Measurements from ENCODE around the gene EGFLAM. TPM values are rescaled to one million over a fixed set of nuclear protein-coding genes. Genes with fewer than 3 reads are reported as not detected.

EGFLAM gene
- total RNA-seq, 6 experiments from 2014 or later, result 1.1 to 7.2 (median 6.0) TPM

- peaks cover 41% of the 10 kb centered on the region for H3K4me1 Mint-ChIP-seq (ENCODE audit: low read depth)
- peaks cover 30% of the 10 kb centered on the region for H3K27me3 Mint-ChIP-seq (ENCODE audit: insufficient read depth)
- TF ChIP-seq, protein P1, sequence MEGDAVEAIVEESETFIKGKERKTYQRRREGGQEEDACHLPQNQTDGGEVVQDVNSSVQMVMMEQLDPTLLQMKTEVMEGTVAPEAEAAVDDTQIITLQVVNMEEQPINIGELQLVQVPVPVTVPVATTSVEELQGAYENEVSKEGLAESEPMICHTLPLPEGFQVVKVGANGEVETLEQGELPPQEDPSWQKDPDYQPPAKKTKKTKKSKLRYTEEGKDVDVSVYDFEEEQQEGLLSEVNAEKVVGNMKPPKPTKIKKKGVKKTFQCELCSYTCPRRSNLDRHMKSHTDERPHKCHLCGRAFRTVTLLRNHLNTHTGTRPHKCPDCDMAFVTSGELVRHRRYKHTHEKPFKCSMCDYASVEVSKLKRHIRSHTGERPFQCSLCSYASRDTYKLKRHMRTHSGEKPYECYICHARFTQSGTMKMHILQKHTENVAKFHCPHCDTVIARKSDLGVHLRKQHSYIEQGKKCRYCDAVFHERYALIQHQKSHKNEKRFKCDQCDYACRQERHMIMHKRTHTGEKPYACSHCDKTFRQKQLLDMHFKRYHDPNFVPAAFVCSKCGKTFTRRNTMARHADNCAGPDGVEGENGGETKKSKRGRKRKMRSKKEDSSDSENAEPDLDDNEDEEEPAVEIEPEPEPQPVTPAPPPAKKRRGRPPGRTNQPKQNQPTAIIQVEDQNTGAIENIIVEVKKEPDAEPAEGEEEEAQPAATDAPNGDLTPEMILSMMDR (IDR thresholded peaks at IDR 0.05), result no peak
Observed at GRCh38 chr5:38431242-38431853, 173.0 kb downstream of the EGFLAM start.

DNA sequence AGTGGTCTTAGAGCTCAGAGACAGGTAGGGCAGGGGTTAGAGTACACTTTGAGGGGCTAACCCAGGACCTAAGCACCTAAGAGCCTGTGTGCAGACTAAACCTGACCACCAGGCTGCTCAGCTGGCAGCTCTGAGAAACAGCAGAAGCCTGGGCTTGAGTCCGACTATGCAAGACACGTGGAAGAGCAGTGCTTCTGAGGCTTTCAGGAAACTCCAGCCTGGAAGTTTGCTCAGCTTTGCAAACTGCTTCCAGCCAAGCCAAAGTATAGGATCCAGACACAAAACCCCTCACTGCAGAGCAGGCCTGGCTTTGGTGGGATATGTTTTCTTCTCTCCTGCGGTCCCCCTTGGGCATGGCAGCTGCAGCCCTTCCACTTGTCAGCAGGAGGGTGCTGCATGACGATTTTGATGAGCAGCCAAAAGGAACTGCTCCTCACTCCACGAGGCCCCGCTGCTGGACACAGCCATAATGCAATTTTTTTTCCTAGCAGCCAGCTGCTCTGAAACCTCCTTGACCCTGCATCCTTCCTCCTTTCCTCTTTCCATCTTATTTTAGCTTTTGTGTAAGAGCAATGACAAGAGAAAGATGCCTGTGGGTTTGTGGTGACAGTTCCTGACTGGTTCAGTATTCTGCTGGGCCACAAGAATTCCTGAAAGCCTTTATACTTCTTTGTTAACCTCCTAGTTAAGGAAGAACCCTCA, 175.0 kb downstream of the EGFLAM start:
- Mint-ChIP-seq H3K4me1 (ENCODE audit: low read depth) (peaks cover 34% of the 10 kb centered on the region), H3K27ac (no peak overlapping the region), H3K36me3 (ENCODE audit: low read depth) (no peaks in the 10 kb centered on the region), H3K9me3 (no peaks in the 10 kb centered on the region), H3K4me3 (no peak overlapping the region), H3K27me3 (ENCODE audit: insufficient read depth) (peaks cover 26% of the 10 kb centered on the region)
- TF ChIP-seq, protein P1 (IDR thresholded peaks at IDR 0.05), result no peak
- DNase-seq, result peak; percentile 63

More at GRCh38 chr5:38431242-38431853, 173.0 kb downstream of the EGFLAM start:
- Mint-ChIP-seq H3K4me3 (no peak overlapping the region), H3K9me3 (no peaks in the 10 kb centered on the region), H3K27ac (no peak overlapping the region), H3K36me3 (ENCODE audit: low read depth) (no peaks in the 10 kb centered on the region)
- no peak for DNase-seq

- TF ChIP-seq, protein P1 (IDR thresholded peaks at IDR 0.05), result no peak
- Mint-ChIP-seq H3K27me3 (ENCODE audit: insufficient read depth) (peaks cover 23% of the 10 kb centered on the region), H3K4me3 (no peak overlapping the region), H3K27ac (no peak overlapping the region), H3K36me3 (ENCODE audit: low read depth) (no peaks in the 10 kb centered on the region), H3K4me1 (ENCODE audit: low read depth) (peaks cover 34% of the 10 kb centered on the region), H3K9me3 (no peaks in the 10 kb centered on the region)
- DNase-seq, result peak; percentile 40
Observed at GRCh38 chr5:38434966-38435705, 176.8 kb downstream of the EGFLAM start.

- Mint-ChIP-seq H3K27ac (no peak overlapping the region), H3K27me3 (ENCODE audit: insufficient read depth) (peaks cover 15% of the 10 kb centered on the region), H3K4me1 (ENCODE audit: low read depth) (peaks cover 26% of the 10 kb centered on the region), H3K4me3 (no peak overlapping the region), H3K9me3 (no peaks in the 10 kb centered on the region), H3K36me3 (ENCODE audit: low read depth) (no peaks in the 10 kb centered on the region)
- TF ChIP-seq, protein P1 (IDR thresholded peaks at IDR 0.05), result no peak
- no peak for DNase-seq
Observed at GRCh38 chr5:38438757-38439156, 180.4 kb downstream of the EGFLAM start.

DNA sequence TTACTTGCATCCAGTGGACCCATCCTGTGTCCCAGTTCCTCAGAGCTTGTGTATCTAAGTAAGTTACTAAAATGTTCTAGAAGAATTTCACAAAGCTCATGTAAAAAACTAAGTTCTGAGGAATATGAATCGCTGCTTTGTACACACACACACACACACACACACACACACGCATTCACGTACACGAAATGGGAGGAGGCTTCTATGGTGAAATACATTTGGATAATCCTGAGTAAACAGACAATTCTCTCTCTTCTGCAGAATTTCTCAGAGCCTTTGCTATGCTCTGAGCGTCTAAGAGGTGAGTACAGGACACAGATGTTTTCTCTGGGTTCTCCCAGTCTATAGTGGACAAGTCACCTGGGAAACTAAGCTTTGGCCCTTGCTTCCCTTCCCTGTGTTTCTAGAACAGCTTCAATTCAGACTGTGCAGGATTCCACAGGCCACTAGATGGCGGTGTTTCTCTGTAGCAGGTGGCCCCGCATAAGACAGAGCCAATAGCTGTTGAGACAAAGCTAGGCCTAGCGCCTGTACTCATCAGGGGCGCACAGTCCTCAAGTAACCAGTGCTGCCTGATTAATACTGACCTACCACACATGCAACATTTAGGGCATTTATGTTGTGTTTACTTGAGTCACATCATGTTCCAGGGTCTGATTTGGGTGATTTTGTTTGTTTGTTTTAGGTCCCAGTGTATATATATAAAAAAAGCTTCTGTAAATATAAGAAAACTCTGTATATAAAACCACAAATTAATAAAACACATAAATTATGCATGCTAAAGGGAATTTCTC, 183.3 kb downstream of the EGFLAM start:
- Mint-ChIP-seq H3K4me3 (no peak overlapping the region), H3K27ac (no peak overlapping the region), H3K4me1 (ENCODE audit: low read depth) (peaks cover 12% of the 10 kb centered on the region), H3K27me3 (ENCODE audit: insufficient read depth) (peaks cover 14% of the 10 kb centered on the region), H3K9me3 (no peaks in the 10 kb centered on the region), H3K36me3 (ENCODE audit: low read depth) (no peaks in the 10 kb centered on the region)
- DNase-seq, result peak; percentile 88
- TF ChIP-seq, protein P1 (IDR thresholded peaks at IDR 0.05), result peak; percentile 98
